BJ (cell line): ENCODE measurements around the gene PASK. TPM values are rescaled to one million over a fixed set of nuclear protein-coding genes. Genes with fewer than 3 reads are reported as not detected.

Experiments
- CTCF ChIA-PET: fragments of 350-600 bp; formaldehyde crosslinking; extraction: SDS; loops from one replicate; lab custom pipeline; 2021; ENCODE audit warnings: antibody characterized with exemption, inconsistent platforms; lab: Yijun Ruan, JAX
- POLR2A ChIA-PET: fragments of 300-600 bp; sonication (Branson Sonifier 250); formaldehyde crosslinking; extraction: SDS; loops from one replicate; lab custom pipeline; 2021; ENCODE audit warnings: antibody characterized with exemption; lab: Charles Lee
- DNase-seq: peaks from one replicate; pipeline ENCODE4 v3.0.0-alpha.2; 2011; ENCODE audit warnings: low read depth
- H3K27me3 ChIP-seq: 2 replicates; pipeline ENCODE4 v1.6.0; 2011; ENCODE audit warnings: low read length; ENCODE audit not compliant: control insufficient read depth, insufficient read depth
- H3K36me3 ChIP-seq: 2 replicates; pipeline ENCODE4 v1.5.1; 2011; ENCODE audit warnings: low read length; ENCODE audit not compliant: control insufficient read depth, insufficient read depth
- H3K4me3 ChIP-seq: 2 replicates; pipeline ENCODE4 v1.5.1; 2011; ENCODE audit warnings: low read depth, mild to moderate bottlenecking, control low read depth, low read length
- polyA plus RNA-seq: library from polyadenylated mRNA; depleted of rRNA; stranded (reverse); fragments of >200 nt; gene quantifications from 2 replicates; pipeline ENCODE4 v1.2.3, GENCODE V29; 2011
- TF ChIP-seq, protein P1 (sequence below): IDR thresholded peaks from 2 replicates; pipeline ENCODE4 v1.5.1; 2011; ENCODE audit warnings: low read depth, mild to moderate bottlenecking, control low read depth, inconsistent platforms, low read length, moderate library complexity; ENCODE audit not compliant: insufficient read depth

PASK gene
- polyA plus RNA-seq, 1 experiment: 3.4 TPM

DNA sequence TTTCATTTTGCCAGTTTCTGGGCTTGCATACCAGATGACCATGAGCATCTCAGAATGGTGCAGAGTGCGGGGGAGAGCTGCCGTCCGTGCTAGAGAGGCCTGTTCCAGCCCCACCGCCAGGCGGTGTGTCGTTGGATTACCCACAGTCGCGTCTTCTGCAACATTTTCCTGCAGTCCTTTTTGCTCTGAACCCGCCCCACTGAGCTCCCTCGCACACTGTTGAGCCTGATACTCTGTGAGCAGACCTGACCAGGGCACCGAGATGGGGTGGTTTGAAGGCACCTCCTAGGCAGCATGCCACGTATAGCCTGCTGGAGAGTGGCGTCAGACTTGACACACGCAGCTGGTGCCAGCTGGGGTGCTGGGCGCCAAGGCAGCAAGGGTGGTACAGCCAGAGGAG, 19.1 kb upstream of the PASK start:
- DNase-seq: no peak
- no peak overlapping the region for H3K4me3 ChIP-seq
- POLR2A ChIA-PET: no interaction called here
- peaks cover 26% of the 10 kb centered on the region for H3K36me3 ChIP-seq
- CTCF ChIA-PET: no interaction called here
- TF ChIP-seq, protein P1, sequence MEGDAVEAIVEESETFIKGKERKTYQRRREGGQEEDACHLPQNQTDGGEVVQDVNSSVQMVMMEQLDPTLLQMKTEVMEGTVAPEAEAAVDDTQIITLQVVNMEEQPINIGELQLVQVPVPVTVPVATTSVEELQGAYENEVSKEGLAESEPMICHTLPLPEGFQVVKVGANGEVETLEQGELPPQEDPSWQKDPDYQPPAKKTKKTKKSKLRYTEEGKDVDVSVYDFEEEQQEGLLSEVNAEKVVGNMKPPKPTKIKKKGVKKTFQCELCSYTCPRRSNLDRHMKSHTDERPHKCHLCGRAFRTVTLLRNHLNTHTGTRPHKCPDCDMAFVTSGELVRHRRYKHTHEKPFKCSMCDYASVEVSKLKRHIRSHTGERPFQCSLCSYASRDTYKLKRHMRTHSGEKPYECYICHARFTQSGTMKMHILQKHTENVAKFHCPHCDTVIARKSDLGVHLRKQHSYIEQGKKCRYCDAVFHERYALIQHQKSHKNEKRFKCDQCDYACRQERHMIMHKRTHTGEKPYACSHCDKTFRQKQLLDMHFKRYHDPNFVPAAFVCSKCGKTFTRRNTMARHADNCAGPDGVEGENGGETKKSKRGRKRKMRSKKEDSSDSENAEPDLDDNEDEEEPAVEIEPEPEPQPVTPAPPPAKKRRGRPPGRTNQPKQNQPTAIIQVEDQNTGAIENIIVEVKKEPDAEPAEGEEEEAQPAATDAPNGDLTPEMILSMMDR: no peak
- H3K27me3 ChIP-seq: no peaks in the 10 kb centered on the region

DNA sequence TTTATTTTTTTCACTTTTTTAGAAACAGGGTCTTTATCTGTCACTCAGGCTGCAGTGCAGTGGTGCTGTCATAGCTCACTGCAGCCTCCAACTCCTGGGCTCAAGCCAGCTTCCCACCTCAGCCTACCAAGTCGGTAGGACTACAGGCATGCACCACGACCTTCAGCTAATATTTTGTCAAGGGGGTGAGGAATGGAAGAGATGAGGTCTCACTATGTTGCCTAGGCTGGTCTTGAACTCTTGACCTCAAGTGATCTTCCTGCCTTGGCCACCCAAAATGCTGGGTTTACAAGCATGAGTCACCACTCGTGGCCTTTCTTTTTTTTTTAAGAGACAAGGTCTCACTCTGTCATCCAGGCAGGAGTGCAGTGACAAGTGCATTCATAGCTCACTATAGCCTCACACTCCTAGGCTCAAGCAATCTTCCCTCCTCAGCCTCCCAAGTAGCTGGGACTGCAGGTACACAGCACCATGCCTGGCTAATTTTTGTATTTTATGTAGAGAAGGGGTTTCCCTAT, 14.4 kb upstream of the PASK start:
- Histone ChIP-seq H3K27me3 (no peaks in the 10 kb centered on the region), H3K36me3 (peaks cover 21% of the 10 kb centered on the region), H3K4me3 (no peak overlapping the region)
- ChIA-PET CTCF (interaction anchor here (0.7 kb wide), 1 partner anchor 9 kb away, joined by 3 read pairs; no protein-coding TSS in a partner anchor), POLR2A (interaction anchor here (0.6 kb wide), 1 partner anchor 56 kb away, joined by 3 read pairs; no protein-coding TSS in a partner anchor)
- DNase-seq: no peak
- TF ChIP-seq, protein P1: no peak

DNA sequence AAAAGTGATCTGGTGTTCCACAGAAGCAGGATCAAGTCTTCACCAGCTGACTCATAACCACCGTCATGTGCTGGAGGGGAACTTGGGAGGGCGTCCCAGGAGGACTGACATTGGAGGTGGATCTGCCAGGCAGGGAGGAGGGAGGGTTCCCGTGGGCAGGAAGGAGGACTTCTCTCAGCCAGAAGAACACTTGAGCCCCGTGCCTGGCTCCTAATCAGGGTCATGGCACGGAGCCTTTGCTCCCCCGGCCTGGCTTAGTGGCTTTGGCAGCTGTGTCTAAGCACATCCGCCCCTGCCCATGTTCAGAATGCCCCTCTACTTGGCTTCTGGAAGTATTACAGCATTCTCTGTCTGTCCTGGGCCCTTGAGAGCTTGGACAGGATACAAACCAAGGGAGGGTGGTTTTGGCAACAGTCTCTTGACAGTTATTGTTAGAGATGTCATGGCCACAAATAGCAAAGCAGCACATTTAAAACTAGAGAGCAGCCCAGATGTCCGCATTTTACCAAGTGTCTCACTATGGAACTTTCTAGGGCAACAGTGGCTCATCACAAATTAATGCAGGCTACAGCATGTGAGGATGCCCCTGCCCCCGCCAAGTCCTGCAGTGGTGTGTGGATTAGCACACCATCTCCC, 12.5 kb upstream of the PASK start:
- no peaks in the 10 kb centered on the region for H3K27me3 ChIP-seq
- H3K4me3 ChIP-seq: no peak overlapping the region
- H3K36me3 ChIP-seq: peaks cover 20% of the 10 kb centered on the region
- ChIA-PET CTCF (interaction anchor here (1.1 kb wide), 1 partner anchor 247 kb away, joined by 3 read pairs; no protein-coding TSS in a partner anchor), POLR2A (no interaction called here)
- DNase-seq: peak; percentile 39
- TF ChIP-seq, protein P1: no peak

DNA sequence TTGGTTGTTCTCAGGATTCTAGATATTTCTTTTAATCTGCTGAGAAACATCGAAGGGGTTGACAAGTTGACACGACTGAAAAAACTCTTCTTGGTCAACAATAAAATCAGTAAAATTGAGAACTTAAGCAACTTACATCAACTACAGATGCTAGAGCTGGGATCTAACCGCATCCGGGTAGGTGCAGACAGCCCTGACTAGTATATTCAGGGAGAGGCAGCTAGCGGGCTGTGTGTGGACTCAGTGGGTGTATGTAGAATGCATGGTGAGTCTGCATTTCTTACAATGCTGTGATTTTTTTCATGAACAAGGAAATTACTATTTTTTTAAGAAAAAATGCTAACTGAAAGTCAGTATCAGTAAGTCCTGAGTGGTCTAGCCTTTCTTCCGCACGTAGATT, 11.0 kb upstream of the PASK start:
- Histone ChIP-seq H3K4me3 (no peak overlapping the region), H3K36me3 (peaks cover 14% of the 10 kb centered on the region), H3K27me3 (no peaks in the 10 kb centered on the region)
- no peak for DNase-seq
- ChIA-PET POLR2A (no interaction called here), CTCF (no interaction called here)
- TF ChIP-seq, protein P1: no peak

DNA sequence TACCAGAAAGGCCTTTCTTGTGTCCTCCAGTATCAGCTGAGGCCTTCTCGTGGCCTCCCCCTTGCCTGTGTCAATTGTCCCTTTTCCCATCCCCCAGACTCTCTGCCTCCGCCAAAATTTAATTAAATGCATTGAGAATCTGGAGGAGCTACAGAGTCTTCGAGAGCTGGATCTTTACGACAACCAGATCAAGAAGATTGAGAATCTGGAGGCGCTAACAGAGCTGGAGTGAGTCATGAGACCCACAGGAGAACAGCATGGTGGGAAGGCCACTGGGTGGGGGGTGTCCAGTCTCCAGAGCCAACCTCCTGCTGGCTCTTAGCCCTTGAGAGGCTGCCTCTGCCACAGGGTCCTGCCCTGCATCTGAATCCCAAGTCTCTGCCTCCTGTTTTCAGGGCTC, 9.8 kb upstream of the PASK start:
- CTCF ChIA-PET: no interaction called here

More for the DNA sequence above, 9.8 kb upstream of the PASK start:
- Histone ChIP-seq H3K4me3 (no peak overlapping the region), H3K27me3 (no peaks in the 10 kb centered on the region), H3K36me3 (peaks cover 15% of the 10 kb centered on the region)
- TF ChIP-seq, protein P1: no peak
- POLR2A ChIA-PET: no interaction called here
- DNase-seq: no peak
